Fibroblast of the aortic adventitia (primary cell): ENCODE measurements around the gene CHCHD10. TPM values are rescaled to one million over a fixed set of nuclear protein-coding genes. Genes with fewer than 3 reads are reported as not detected.
A peak's percentile ranks its signal among the peaks of the same experiment; 100 is the strongest.

ENCODE experiments used
- DNase-seq: peaks from one replicate; pipeline ENCODE4 v3.0.0-alpha.2; 2010; ENCODE audit warnings: low read depth
- H3K4me3 ChIP-seq: 2 replicates; pipeline ENCODE4 v1.5.1; 2011; ENCODE audit warnings: low read depth, mild to moderate bottlenecking, control low read depth, low read length, moderate library complexity
- CTCF ChIP-seq: IDR thresholded peaks from 2 replicates; pipeline ENCODE4 v1.5.1; 2011; ENCODE audit warnings: mild to moderate bottlenecking, low read length, control low read depth, inconsistent platforms; ENCODE audit not compliant: insufficient read depth
- total RNA-seq: library from RNA; depleted of rRNA; stranded (reverse); fragments of >200 nt; gene quantifications from 2 replicates; pipeline ENCODE4 v1.2.3, GENCODE V29; 2012; ENCODE audit warnings: low replicate concordance

Gene CHCHD10
- total RNA-seq: 2.5 and 2.6 TPM in 2 replicates

- TF ChIP-seq CTCF: peak; percentile 80
- DNase-seq: peak; percentile 64
- peak within 1 kb of the TSS; percentile 53 for H3K4me3 ChIP-seq
These were observed at the start of gene CHCHD10 for GRCh38 chr22:23767673-23768548. CHCHD10 (minus strand) TSS chr22:23767972; CDS start chr22:23767874, 98 bp downstream.

DNA sequence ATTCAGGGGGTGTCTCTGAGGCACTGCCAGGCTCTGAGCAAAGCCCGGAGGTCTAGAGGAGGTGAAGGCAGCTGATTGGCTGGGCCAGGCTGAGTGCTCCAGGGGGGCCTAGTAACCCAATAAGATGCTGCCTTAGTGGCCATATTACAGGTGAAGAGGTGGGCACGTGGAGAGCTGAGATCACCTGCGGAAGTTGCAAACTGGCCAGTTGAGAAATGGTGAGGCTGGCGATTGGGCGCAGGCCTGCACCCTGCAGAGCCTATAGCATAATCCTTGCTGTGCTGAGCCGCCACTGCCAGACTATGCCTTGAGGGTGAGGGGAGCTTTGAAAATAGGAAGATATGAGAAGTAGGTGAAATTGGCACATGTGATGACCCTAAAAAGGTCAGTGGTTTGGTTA lies 49.4 kb upstream of the CHCHD10 start:
- TF ChIP-seq CTCF: no peak
- H3K4me3 ChIP-seq: no peak overlapping the region
- no peak for DNase-seq

GRCh38 chr22:23816156-23816976 lies 48.6 kb upstream of the CHCHD10 start:
- DNase-seq: no peak
- TF ChIP-seq CTCF: no peak
- no peak overlapping the region for H3K4me3 ChIP-seq

GRCh38 chr22:23815541-23816155 lies 47.9 kb upstream of the CHCHD10 start:
- TF ChIP-seq CTCF: no peak
- no peak overlapping the region for H3K4me3 ChIP-seq
- no peak for DNase-seq

DNA sequence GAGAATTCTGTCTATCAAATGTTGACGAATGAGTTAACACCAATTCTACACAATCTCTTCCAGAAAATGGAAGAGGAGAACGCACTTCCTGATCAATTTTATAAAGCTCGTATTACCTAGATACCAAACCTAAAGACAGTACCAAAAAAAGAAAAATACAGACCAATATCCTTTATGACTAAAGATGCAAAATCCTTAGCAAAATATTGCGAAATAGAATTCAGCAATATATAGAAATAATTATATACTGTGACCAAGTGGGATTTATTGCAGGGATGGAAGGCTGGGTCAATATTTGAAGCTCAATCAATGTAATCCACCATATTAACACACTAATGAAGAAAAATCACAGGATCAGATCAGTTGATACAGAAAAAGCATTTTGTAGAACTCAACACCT lies 44.6 kb upstream of the CHCHD10 start:
- TF ChIP-seq CTCF: no peak
- DNase-seq: no peak
- no peak overlapping the region for H3K4me3 ChIP-seq

DNA sequence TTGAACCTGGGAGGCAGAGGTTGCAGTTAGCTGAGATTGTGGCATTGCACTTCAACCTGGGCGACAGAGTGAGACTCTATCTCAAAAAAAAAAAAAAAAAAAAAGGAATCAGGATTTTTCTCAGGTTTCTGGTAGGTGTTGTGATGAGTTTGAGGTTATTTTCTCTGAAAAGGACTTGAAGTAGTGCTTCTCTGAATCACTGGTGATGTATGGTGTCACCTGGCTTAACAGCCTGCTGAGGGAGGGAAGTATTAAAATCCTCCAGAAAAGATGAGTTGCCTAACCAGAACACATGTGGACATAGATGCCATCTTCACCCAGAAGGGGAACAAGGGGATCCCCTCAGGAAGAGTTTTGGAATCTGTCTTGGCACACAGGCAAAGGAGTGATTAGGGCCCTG lies 39.1 kb upstream of the CHCHD10 start:
- no peak for TF ChIP-seq CTCF
- H3K4me3 ChIP-seq: no peak overlapping the region
- DNase-seq: no peak
